ENCODE data around the gene CENPVL3. TPM values are rescaled to one million over a fixed set of nuclear protein-coding genes. Genes with fewer than 3 reads are reported as not detected.
"Not testable (repeated sequence)": the region's sequence is repeated elsewhere in the genome, so short reads cannot be mapped to it uniquely, and the experiment has no call there.

CENPVL3 gene
- total RNA-seq: not detected

DNA sequence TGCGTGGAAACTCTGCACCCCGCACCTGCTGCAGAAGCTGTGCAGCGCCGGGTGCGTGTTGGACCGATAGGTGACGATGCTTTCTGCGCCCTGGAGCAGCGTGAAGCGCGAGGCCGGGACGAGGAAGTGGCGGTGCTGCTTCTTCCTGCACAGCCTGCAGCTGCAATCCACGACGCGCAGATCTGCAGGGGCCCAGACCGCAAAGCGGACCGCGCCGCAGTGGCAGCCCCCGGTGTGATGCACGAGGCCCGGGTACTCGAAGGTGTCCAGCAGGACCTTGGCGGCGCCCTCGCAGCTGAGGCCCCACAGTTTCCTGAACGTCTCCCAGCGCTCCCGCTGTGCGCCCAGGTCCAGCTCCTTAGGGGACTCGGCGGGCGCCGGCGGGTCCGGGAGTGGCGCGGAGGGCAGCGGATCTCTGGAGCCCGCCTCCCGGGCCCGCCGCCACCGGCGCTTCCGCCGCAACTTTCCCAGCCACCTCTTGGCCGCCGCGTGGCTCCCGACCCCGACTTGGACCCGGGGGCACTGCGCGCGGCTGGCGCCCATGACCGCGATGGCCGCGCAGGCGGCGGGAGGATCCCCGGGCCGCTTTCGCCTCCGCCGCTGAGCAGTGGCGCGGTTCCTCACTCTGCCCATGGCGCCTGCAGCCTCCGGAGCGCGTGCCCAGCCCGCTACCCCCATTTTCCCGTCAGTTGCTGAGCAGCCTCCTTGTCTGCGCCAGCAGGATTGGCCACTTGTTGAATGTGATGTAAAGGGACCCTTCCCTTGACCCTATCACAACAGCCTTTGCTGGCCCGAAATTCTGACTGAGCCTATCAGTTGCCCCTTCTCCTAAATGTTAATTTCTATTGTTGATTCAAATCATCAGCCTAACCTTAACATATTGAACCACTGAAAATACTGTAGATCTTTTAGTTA is at the start of gene CENPVL3:
Gene CENPVL3 (minus strand): TSS at position 672 of the 915 bp plus-strand sequence. CDS start 39 bp downstream, at position 633.
- DNase-seq: not testable (repeated sequence)

DNA sequence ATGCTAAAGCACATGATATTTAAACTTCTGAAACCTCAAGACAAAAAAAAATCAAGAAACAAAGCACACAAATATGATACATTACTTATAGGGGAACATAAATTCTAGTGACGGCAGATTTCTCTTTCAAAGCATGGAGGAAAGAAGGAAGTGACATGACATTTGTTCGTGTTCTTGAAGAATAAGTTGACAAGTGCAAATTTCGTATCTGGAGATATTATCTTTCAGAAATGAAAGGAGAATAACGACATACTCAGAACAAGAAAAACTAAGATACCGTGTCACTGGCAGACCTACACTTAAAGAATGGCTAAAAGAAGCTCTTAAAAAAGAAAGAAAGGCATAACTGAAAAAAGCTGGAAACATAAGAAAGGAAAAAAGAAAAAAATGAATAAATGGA is 47.3 kb upstream of the CENPVL3 start:
- no peak for DNase-seq

DNA sequence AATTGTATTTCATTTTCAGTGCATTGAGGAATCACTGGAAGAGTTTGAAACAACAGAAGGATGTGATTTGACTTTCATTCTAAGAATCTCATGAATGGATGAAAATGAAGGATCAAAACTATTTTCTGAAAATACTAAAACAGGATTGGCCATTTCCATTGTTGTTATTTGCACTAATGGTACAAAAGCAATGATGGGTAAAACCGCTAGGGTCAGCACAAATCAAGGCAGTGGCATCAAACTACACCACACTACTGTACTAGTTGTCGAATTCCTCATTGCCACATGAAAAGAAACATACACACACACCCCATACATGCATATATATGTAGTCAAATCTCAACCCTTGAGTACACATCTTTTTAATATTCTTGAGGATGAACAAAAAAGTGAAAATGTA is 24.7 kb upstream of the CENPVL3 start:
- no peak for DNase-seq

DNA sequence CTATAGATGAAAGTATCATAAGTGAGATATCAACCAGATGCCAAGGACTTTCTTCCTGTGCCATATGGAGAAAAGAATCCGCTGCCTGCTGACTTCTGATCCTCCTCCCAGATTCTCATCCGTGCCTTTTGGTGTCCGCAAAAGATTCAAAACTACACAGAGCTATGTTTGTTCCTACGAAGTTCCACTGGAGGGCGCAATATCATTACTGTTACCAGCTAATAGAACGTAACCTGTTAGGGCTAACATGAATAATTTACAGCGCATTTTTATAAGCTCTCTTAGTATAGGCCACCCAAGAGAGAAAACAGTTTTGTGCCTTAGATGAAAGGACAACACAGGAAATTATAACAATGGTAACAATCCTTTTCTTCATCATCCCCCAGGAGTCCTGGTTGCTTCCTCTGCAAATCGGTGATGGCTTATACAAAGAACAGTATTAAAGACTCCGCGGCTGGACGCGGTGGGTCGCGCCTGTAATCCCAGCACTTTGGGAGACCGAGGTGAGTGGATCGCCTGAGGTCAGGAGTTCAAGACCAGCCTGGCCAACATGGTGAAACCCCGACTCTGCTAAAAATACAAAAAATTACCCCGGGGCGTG is 22.8 kb upstream of the CENPVL3 start:
- DNase-seq: peak; percentile 10

DNA sequence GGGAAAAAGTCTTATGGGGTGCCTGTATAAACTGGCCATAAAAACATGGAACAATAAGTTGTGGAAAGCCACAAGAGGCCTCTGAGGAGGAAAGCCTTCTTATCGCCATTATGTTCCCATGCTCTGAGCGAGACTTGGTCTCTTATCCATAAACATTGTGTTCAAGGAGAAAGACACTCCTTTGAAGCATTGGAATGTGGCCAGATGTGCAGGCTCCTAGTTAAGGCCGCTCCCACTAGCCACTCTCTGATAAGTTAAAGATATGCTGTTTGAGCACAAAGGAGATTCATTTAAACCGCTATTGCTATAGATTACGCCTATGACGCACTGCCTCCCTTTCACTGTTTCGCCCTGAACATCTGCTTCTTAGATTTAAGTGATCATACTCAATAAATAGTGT is 17.8 kb upstream of the CENPVL3 start:
- not testable (repeated sequence) for DNase-seq

DNA sequence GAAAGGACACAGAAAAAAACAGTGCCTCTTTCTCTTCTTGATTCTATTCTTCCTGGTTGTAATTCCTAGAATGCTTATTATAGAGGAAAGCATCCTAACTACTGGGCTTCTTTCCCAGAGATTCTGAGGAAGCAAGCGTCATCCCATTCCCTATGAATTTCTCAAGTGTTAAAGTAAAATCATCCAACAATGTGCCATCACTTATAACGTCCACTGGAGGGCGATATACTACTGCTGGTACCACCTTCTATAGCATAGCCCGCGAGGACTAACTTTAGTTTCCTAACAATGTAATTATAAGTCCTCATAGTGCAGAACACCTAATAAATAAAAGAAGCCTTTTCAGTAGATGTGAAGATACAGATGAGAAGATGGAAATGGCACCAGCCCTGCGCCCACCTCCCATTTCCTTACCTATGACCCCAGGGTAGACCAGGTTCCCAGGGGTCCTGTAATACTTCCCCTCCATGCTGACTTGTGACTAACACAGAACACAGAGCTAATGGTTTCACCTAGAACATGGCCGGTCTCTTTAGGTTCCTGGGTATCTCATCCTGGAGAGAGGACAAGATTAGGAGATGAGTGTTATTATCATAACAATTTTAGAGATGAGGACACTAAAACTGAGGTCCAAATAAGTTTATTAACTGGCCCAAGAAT is 4.2 kb downstream of the CENPVL3 start:
- DNase-seq: peak; percentile 6

DNA sequence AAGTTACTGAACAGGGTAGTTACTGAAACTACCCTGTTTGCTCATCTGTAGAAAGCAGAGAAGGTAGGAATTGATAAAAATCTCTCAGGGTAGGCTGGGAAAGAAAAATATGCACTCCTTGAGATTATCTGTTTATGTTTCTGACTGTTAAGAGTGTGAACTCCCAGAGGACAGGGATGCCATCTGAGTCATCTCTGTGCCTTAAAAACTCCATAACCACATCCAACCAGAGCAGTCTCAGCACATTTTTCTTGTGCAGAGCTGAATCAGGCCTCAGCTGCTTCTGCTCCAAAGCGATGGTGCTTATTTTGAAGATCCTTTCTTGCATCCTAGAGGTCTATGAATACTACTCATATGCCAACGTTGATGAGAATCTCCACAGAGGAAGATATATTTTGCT is 9.9 kb downstream of the CENPVL3 start:
- no peak for DNase-seq

DNA sequence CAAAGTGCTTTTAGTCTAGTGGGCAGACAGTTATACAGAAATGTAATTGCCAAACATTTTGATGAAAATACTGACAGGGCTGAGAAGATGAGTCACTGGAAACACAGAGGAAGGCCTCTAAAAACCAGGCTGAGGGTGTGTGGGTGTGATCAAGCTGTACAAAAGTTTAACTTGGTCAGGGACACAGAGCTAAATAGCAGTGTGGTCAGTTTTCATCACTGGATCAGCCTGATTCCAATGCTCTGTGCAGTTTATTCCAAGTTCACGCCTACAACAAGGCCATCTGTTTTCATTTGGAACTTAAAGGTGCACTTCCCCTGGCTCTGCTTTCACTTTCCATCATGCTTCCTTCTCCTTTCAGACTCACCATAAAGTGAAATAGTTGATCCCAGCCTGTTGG is 10.6 kb downstream of the CENPVL3 start:
- DNase-seq: no peak

DNA sequence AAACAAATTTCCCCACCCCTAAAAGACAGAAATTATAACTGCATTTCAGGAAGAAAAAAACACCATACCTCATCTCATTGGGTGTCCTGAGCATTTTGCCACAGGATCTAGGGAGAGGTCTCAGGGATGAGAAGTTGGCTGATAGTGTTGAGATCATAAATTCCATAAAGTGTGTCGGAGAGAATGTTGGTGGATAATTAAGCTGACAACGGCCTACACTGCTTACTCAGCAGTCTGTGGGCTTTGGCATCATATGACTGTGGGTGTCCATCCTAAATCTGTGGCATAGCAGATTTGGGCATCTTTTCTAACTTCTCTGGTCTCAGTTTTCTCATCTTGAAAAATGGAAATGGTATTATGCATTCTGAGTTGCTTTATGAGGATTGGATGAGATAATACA is 12.3 kb downstream of the CENPVL3 start:
- DNase-seq: no peak

DNA sequence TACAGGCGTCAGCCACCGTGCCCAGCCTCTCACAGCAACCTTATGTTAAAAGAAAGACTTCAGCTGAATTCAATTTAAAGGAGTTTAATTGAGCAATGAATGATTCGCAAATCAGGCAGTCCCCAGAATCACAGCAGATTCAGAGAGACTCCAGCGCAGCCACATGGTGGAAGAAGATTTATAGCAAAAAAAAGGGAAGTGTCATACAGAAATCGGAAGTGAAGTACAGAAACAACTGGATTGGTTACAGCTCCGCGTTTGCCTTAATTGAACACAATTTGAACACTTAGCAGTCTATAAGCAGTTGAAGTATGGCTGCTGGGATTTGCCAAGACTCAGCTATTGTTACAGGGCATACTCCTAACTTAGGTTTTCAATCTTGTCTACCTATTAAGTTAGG is 19.8 kb downstream of the CENPVL3 start:
- DNase-seq: no peak

DNA sequence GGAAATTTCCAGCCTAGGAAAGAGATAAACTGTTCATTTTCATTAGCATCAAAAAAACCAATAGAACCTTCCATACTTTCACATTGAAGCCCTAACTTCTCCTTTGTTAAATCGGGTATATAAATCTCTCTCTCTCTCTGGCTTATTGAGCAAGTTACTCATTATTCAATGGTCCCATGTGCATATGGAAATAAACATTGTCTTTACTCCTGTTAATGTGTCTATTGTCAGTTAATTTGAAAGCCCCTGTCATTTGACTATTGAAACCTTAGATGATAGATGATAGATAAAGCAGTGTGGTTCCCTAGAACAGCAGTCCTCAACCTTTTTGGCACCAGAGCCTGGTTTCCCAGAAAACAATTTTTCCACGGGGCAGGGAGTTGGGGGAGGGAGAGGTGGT is 46.8 kb downstream of the CENPVL3 start:
- DNase-seq: no peak

DNA sequence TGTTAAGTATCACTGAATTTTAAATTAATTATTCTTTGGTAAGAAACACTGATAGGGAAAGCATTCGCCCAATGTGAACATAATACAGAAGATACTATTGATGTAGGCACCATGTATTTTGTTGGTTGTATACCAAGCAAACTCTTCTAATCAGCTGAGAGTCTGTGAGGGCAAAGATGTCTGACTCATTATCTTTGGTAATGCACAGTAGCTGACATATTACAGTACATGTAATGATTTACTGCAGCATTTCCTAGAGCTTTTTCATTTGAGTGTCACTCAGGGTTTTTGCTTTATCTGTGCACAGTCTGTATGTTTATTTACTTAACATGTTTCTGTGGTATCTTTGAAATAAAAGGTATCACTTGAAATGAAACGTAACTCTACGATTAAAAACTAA is 49.2 kb downstream of the CENPVL3 start:
- no peak for DNase-seq

DNA sequence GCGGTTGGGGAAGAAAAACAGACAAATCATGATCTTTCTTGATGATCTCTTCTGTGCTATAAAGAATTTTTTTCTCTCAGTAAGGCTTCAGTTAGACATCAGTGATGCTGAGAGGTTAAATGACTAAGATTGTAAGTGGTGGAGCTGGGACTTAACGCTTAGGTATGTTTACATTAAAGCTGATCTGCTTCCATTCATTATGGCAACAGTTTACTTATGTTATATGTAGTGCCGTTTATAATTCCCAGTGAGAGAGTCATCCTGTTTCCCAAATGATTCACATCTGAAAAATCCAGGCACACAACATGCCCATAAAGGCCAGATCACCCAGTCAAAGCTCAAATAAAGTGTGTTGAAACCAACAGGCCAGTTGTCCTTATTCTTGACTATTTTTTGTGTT is 50.1 kb downstream of the CENPVL3 start:
- DNase-seq: no peak

Other genes with a start within 250 kb of the CENPVL3 start
- 7.3 TPM for gene NUDT11, start 122.3 kb downstream of the CENPVL3 start, total RNA-seq
- gene CENPVL2, start 63.9 kb upstream of the CENPVL3 start, total RNA-seq: not detected
- not detected for gene CENPVL1, start 91.6 kb upstream of the CENPVL3 start, total RNA-seq
- 6.5 TPM for gene GSPT2, start 124.5 kb upstream of the CENPVL3 start, total RNA-seq